A549 treated with RU486 at 1 μM for 4 hours (cell line): ENCODE measurements around the gene XK. TPM values are rescaled to one million over a fixed set of nuclear protein-coding genes. Genes with fewer than 3 reads are reported as not detected.

Experiments
- total RNA-seq: library from RNA; stranded (reverse); fragments of 200-300 nt; extraction: Qiagen RNA extraction; gene quantifications from 5 replicates; pipeline ENCODE4 v1.2.3, GENCODE V29; 2022; ENCODE audit warnings: low read depth

XK gene
- 0.27 to 0.54 TPM (median 0.39 TPM) in 5 replicates for total RNA-seq

GRCh38 chrX:37685381-37686359, at the start of gene XK:
Gene XK (plus strand): TSS chrX:37685791. CDS start chrX:37685962, 171 bp downstream.

GRCh38 chrX:37779857-37780256, 94.3 kb downstream of the XK start, which contains the start of gene CYBB:
Gene CYBB (plus strand): TSS chrX:37780059. CDS start chrX:37780078, 19 bp downstream.

Other genes starting within 250 kb of the XK start
- not detected in 5 replicates for gene LANCL3, start 114.1 kb upstream of the XK start, total RNA-seq
- 0.03 to 0.10 TPM in 2 of 5 replicates, not detected in the others for gene CYBB, start 94.3 kb downstream of the XK start, total RNA-seq
- 10.7 to 18.6 TPM (median 16.8 TPM) in 5 replicates for gene DYNLT3, start 161.8 kb downstream of the XK start, total RNA-seq